Stomach smooth muscle (tissue), 2 donors: ENCODE results near the gene PTGFRN.
A peak's percentile ranks its signal among the peaks of the same experiment; 100 is the strongest.

Experiments
- H3K27ac ChIP-seq: one replicate; pipeline ENCODE4 v1.7.0; 2013; ENCODE audit warnings: mild to moderate bottlenecking, low read length, inconsistent platforms
- H3K27me3 ChIP-seq, 2 donors: one replicate each; pipeline ENCODE4 v1.7.0; 2013; ENCODE audit warnings: low read length in 2 of 2; ENCODE audit not compliant: insufficient read depth in 2 of 2, control insufficient read depth in 1 of 2
- H3K36me3 ChIP-seq, 2 donors: one replicate each; pipeline ENCODE4 v1.7.0; 2013; ENCODE audit warnings: low read length in 2 of 2; ENCODE audit not compliant: control insufficient read depth in 2 of 2, insufficient read depth in 2 of 2
- H3K4me1 ChIP-seq: one replicate; pipeline ENCODE4 v1.7.0; 2013; ENCODE audit warnings: low read length; ENCODE audit not compliant: control insufficient read depth, insufficient read depth
- H3K4me3 ChIP-seq, 2 donors: one replicate each; pipeline ENCODE4 v1.7.0; 2013; ENCODE audit warnings: low read length in 2 of 2
- H3K9ac ChIP-seq, 2 donors: one replicate each; pipeline ENCODE4 v1.7.0; 2013; ENCODE audit warnings: low read length in 2 of 2, mild to moderate bottlenecking in 1 of 2
- H3K9me3 ChIP-seq, 2 donors: one replicate each; pipeline ENCODE4 v1.7.0; 2013; ENCODE audit warnings: low read length in 2 of 2; ENCODE audit not compliant: control insufficient read depth in 2 of 2
- donor health status: healthy.
- donor health status: Pancreatic carcinoma.

The PTGFRN gene

GRCh38 chr1:116954440-116954839, 44.7 kb downstream of the PTGFRN start:
- no peaks in the 10 kb centered on the region for H3K9me3 ChIP-seq
- H3K9ac ChIP-seq, result no peak overlapping the region
- no peak overlapping the region for H3K4me3 ChIP-seq
- H3K27me3 ChIP-seq, result no peaks in the 10 kb centered on the region
- peaks cover 43% of the 10 kb centered on the region for H3K4me1 ChIP-seq
- H3K27ac ChIP-seq, result no peak overlapping the region
- H3K36me3 ChIP-seq, result peaks cover 0 to 13% of the 10 kb centered on the region in 2 donors

DNA sequence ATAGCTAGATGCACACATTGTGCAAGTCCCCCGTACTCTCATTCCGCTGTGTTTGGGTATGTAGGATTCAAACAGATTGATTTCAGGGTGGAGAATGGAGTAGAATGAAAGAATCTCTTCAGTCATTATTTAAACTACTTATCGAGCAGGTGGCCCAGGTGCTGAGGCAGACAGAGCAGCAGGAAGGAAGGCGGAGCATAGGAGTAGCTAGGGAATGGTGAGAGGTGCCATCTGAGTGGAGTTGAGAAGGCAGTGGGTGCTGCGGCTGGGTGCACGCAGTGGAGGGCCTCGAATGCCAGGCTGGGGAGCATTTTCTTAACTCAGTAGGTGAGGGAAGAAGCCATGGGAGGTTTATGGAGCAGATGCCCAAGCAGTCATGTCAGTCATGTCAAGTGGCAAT, 46.7 kb downstream of the PTGFRN start:
- Histone ChIP-seq H3K9ac (no peak overlapping the region), H3K27ac (no peak overlapping the region), H3K36me3 (peaks cover 4 to 15% of the 10 kb centered on the region in 2 donors), H3K4me1 (peaks cover 25% of the 10 kb centered on the region), H3K27me3 (no peaks in the 10 kb centered on the region), H3K4me3 (no peak overlapping the region), H3K9me3 (no peaks in the 10 kb centered on the region)

GRCh38 chr1:116957646-116958045, 47.9 kb downstream of the PTGFRN start:
- H3K27ac ChIP-seq, result no peak overlapping the region
- H3K27me3 ChIP-seq, result no peaks in the 10 kb centered on the region
- H3K9me3 ChIP-seq, result no peaks in the 10 kb centered on the region
- H3K36me3 ChIP-seq, result peaks cover 6 to 24% of the 10 kb centered on the region in 2 donors
- H3K9ac ChIP-seq, result no peak overlapping the region
- H3K4me1 ChIP-seq, result peaks cover 25% of the 10 kb centered on the region
- no peak overlapping the region for H3K4me3 ChIP-seq

GRCh38 chr1:116958110-116958509, 48.4 kb downstream of the PTGFRN start:
- Histone ChIP-seq H3K36me3 (peaks cover 9 to 28% of the 10 kb centered on the region in 2 donors), H3K27ac (no peak overlapping the region), H3K9ac (no peak overlapping the region), H3K4me1 (peaks cover 28% of the 10 kb centered on the region), H3K27me3 (no peaks in the 10 kb centered on the region), H3K4me3 (no peak overlapping the region), H3K9me3 (no peaks in the 10 kb centered on the region)

DNA sequence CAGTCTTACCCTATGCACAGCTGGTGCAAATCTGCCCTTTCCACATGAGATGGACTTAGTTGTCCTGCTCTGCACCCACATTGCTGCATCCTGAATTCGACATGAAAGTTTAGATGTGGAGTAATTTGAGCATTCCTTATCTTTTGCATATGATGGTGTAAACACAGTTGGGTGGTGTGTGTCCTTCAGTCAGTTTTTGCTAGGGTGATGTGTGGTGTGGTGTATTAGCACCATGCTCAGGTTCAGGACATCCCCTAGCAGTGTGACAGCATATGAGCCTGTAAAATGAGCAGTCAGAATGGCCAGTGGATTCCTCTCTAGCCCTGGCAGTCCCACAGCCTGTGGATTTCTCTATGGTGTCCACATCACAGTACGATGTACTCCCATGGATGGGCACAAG, 49.3 kb downstream of the PTGFRN start:
- no peak overlapping the region for H3K27ac ChIP-seq
- H3K36me3 ChIP-seq, result peaks cover 9 to 29% of the 10 kb centered on the region in 2 donors
- peaks cover 33% of the 10 kb centered on the region for H3K4me1 ChIP-seq
- no peak overlapping the region for H3K4me3 ChIP-seq
- H3K9ac ChIP-seq, result no peak overlapping the region
- no peaks in the 10 kb centered on the region for H3K27me3 ChIP-seq
- H3K9me3 ChIP-seq, result no peaks in the 10 kb centered on the region

- peaks cover 9 to 45% of the 10 kb centered on the region in 2 donors for H3K36me3 ChIP-seq
- H3K9ac ChIP-seq, result no peak overlapping the region
- no peaks in the 10 kb centered on the region for H3K9me3 ChIP-seq
Observed at GRCh38 chr1:116961606-116962005, 51.9 kb downstream of the PTGFRN start.

DNA sequence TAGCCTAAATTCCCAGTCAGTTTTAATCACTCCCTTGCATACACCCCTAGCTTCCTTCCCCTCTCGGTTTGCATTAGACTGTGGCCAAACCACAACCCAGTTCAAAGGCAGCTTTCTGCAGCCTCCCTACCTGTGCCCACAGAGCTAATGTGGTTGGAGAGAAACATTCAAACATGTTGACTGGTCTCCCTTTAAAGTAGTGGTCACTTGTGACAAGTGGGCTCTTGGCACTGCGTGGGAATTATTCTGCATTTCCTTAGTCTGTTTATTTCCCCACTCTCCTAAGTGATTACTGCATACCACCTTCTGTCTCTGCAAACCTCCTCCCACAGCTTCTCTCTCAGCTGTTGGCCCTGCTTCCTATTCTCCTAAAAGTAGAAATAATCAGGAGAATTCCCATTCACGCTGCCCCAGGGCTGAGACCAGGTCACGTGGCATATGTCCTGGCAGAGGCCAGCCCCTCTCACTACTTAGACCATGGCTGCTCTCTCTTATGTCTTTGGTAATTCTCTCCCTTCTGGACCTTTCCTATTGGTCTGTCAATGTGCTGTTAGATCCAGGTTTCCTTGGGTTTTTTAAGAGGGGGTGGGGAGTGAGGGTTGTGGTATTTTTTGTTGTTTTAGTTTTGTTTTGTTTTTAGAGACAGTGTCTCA, 53.4 kb downstream of the PTGFRN start:
- H3K27me3 ChIP-seq, result no peaks in the 10 kb centered on the region
- peaks cover 28% of the 10 kb centered on the region for H3K4me1 ChIP-seq
- peaks cover 17 to 52% of the 10 kb centered on the region in 2 donors for H3K36me3 ChIP-seq
- H3K9me3 ChIP-seq, result no peaks in the 10 kb centered on the region
- H3K4me3 ChIP-seq, result no peak overlapping the region
- no peak overlapping the region for H3K9ac ChIP-seq
- peak overlapping the region; percentile 18 for H3K27ac ChIP-seq

More at GRCh38 chr1:116961606-116962005, 51.9 kb downstream of the PTGFRN start:
- no peak overlapping the region for H3K27ac ChIP-seq
- peaks cover 36% of the 10 kb centered on the region for H3K4me1 ChIP-seq
- H3K27me3 ChIP-seq, result no peaks in the 10 kb centered on the region
- H3K4me3 ChIP-seq, result no peak overlapping the region

DNA sequence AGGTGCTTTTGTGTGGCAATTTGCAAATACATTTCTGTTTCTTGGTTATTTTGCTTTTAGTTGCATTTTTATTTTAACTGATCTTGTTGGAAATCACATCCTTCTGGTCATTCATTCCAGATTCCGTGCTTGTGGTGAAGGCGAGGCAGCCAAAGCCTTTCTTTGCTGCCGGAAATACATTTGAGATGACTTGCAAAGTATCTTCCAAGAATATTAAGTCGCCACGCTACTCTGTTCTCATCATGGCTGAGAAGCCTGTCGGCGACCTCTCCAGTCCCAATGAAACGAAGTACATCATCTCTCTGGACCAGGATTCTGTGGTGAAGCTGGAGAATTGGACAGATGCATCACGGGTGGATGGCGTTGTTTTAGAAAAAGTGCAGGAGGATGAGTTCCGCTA, 57.1 kb downstream of the PTGFRN start:
- Histone ChIP-seq H3K27me3 (no peaks in the 10 kb centered on the region), H3K27ac (no peak overlapping the region), H3K9me3 (no peaks in the 10 kb centered on the region)

DNA sequence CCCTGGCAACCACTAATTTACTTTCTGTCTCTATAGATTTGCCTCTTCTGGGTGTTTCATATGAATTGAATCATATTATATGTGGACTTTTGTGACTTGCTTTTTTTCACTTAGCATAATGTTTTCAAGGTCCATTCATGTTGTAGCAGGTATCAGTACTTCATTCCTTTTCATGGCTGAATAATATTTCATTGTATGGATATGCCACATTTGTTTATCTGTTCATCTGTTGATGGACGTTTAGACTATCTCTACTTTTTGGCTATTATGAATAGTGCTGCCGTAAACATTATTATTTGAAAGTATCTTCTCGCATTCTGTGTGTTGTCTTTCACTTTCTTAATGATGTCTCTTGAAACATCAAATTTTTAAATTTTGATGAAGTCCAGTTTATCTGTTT, 59.0 kb downstream of the PTGFRN start:
- H3K36me3 ChIP-seq, result peaks cover 8 to 27% of the 10 kb centered on the region in 2 donors
- no peaks in the 10 kb centered on the region for H3K9me3 ChIP-seq
- H3K9ac ChIP-seq, result no peak overlapping the region
- no peaks in the 10 kb centered on the region for H3K27me3 ChIP-seq
- H3K27ac ChIP-seq, result no peak overlapping the region
- peaks cover 20% of the 10 kb centered on the region for H3K4me1 ChIP-seq
- no peak overlapping the region for H3K4me3 ChIP-seq

More for the DNA sequence above, 57.1 kb downstream of the PTGFRN start:
- Histone ChIP-seq H3K9ac (no peak overlapping the region), H3K4me1 (peaks cover 20% of the 10 kb centered on the region), H3K36me3 (peaks cover 13 to 39% of the 10 kb centered on the region in 2 donors), H3K4me3 (no peak overlapping the region)

DNA sequence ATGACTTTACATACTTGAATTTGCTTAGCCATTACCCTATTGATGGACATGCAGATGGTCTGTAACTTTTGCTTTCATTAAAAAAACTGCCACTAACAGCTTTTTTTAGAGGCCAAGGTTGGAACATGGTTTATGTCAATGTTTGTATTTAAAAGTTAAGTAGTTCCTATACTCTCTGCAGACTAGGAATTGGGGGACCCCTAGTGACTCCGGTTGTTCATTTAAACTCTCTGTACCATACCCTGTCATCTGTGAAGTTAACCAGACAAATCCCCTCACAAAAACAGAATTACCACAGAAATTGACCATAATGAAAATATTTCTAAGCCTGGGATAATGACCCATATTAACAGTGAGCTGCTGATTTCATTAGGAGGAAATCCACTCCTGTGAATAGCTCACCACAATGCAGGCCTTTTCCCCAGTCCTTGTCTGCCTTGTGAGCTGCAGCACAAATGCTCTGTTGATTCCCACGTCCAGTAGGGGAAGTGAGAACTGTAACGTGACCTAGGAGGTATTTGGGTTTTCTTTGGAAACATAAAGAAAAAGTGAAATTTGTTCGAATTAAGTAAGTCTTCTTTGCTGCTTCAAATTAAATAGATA, 61.6 kb downstream of the PTGFRN start:
- H3K9me3 ChIP-seq, result no peaks in the 10 kb centered on the region
- H3K4me1 ChIP-seq, result peaks cover 15% of the 10 kb centered on the region
- peaks cover 12% of the 10 kb centered on the region in 2 donors for H3K36me3 ChIP-seq
- no peaks in the 10 kb centered on the region for H3K27me3 ChIP-seq
- no peak overlapping the region for H3K4me3 ChIP-seq
- peak overlapping the region; percentile 61 for H3K27ac ChIP-seq
- no peak overlapping the region for H3K9ac ChIP-seq
